ENCODE data around the gene ARID2. TPM values are rescaled to one million over a fixed set of nuclear protein-coding genes. Genes with fewer than 3 reads are reported as not detected.
A peak's percentile ranks its signal among the peaks of the same experiment; 100 is the strongest.

The ARID2 gene
- total RNA-seq, 2 experiments from 2014 or later: 48.1 to 49.3 TPM

- H3K27me3 Mint-ChIP-seq: no peaks in the 10 kb centered on the region
- H3K9me3 Mint-ChIP-seq: no peaks in the 10 kb centered on the region
- ATAC-seq (ENCODE audit: low read depth) (peak; percentile 48), DNase-seq (peak; percentile 89)
- peak overlapping the region; percentile 98 for H3K27ac Mint-ChIP-seq
- peaks cover 17% of the 10 kb centered on the region for H3K36me3 Mint-ChIP-seq
- POLR2A ChIA-PET: interaction anchor here (0.6 to 7.2 kb wide), 20 partner anchors 9 to 511 kb away, joined by 3 to 120 read pairs (median 5); partner anchors contain the start of genes ANO6 and SCAF11
- peak overlapping the region; percentile 99 for H3K4me3 Mint-ChIP-seq
- H3K4me1 Mint-ChIP-seq: peaks cover 18% of the 10 kb centered on the region
These were observed 2.1 kb upstream of the ARID2 start for GRCh38 chr12:45727301-45727979.

DNA sequence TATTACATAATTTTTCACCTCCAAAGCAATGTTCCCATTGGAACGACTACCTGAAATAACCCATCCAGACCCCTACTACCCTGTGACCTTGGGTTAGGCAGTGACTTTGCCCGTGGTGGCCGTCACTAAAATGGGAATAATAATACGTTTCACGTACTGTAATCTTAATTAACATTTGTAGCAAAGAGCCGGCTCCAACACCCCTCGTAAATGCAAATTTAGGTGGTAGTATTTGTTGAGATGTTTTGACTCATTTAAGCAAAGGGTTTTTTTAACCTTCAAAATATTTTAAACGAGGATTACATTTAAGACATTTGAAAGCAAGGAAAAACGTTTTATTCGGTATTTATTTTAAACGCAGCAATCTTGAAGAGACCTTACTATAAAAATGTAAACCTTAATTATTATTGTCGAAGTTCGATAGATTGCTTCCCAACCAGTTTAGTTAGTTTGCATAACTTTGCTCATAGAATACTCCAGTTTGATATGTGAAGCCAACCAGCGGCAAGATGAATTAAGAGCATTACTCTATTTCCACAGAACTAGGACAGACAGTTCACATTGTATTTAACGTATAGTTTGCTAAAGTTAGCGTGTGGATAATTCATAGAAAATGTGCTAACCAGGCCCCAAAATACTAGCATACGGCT lies 1.4 kb upstream of the ARID2 start:
- DNase-seq (no peak), ATAC-seq (ENCODE audit: low read depth) (no peak)
- peak overlapping the region; percentile 98 for H3K27ac Mint-ChIP-seq
- POLR2A ChIA-PET: interaction anchor here (0.6 to 7.2 kb wide), 26 partner anchors 8 to 892 kb away, joined by 3 to 120 read pairs (median 4); partner anchors contain the start of genes ANO6, SCAF11 and SLC38A1
- H3K4me1 Mint-ChIP-seq: peaks cover 14% of the 10 kb centered on the region
- peak overlapping the region; percentile 99 for H3K4me3 Mint-ChIP-seq
- H3K9me3 Mint-ChIP-seq: no peaks in the 10 kb centered on the region
- H3K36me3 Mint-ChIP-seq: peaks cover 17% of the 10 kb centered on the region
- H3K27me3 Mint-ChIP-seq: no peaks in the 10 kb centered on the region

GRCh38 chr12:45728630-45729232 lies 775 bp upstream of the ARID2 start:
- Mint-ChIP-seq H3K4me3 (peak overlapping the region; percentile 99), H3K9me3 (no peaks in the 10 kb centered on the region), H3K36me3 (peaks cover 18% of the 10 kb centered on the region), H3K27ac (peak overlapping the region; percentile 98), H3K27me3 (no peaks in the 10 kb centered on the region), H3K4me1 (peaks cover 18% of the 10 kb centered on the region)
- POLR2A ChIA-PET: interaction anchor here (0.6 to 7.2 kb wide), 23 partner anchors 9 to 1487 kb away, joined by 3 to 120 read pairs (median 3); partner anchors contain the start of genes ANO6, SCAF11 and SLC38A1
- ATAC-seq (ENCODE audit: low read depth) (peak; percentile 68), DNase-seq (peak; percentile 98)

DNA sequence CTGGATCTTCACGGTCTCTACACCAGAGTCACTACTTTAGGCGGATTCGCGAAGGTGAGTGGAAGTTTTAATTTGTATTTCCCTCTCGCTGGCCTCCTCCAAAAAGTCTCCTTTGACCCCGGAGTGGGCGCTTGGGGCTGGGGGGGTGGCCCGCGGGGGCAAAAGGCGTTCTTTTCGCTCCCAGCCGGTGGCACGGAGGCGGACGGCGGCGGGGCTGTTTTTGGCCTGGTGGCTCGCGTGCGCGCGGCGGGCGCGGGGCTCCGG lies 510 bp downstream of the ARID2 start:
- Mint-ChIP-seq H3K27ac (peak overlapping the region; percentile 98), H3K9me3 (no peaks in the 10 kb centered on the region), H3K4me3 (peak overlapping the region; percentile 99), H3K4me1 (peaks cover 20% of the 10 kb centered on the region), H3K36me3 (peaks cover 24% of the 10 kb centered on the region), H3K27me3 (no peaks in the 10 kb centered on the region)
- ATAC-seq (ENCODE audit: low read depth) (no peak), DNase-seq (peak; percentile 79)
- POLR2A ChIA-PET: interaction anchor here (0.7 to 7.2 kb wide), 14 partner anchors 10 to 260 kb away, joined by 3 to 120 read pairs (median 5); partner anchors contain the start of gene SCAF11

- Mint-ChIP-seq H3K27me3 (no peaks in the 10 kb centered on the region), H3K27ac (peak overlapping the region; percentile 96), H3K36me3 (peaks cover 29% of the 10 kb centered on the region), H3K9me3 (no peaks in the 10 kb centered on the region), H3K4me3 (peak overlapping the region; percentile 99), H3K4me1 (peaks cover 23% of the 10 kb centered on the region)
- ATAC-seq (ENCODE audit: low read depth): peak; percentile 3
- peak; percentile 75 for DNase-seq
- POLR2A ChIA-PET: interaction anchor here (0.7 to 7.2 kb wide), 14 partner anchors 10 to 260 kb away, joined by 3 to 120 read pairs (median 5); partner anchors contain the start of gene SCAF11
These were observed 1.1 kb downstream of the ARID2 start for GRCh38 chr12:45730348-45731189.

GRCh38 chr12:45731190-45731775 lies 1.8 kb downstream of the ARID2 start:
- no peaks in the 10 kb centered on the region for H3K27me3 Mint-ChIP-seq
- peaks cover 26% of the 10 kb centered on the region for H3K4me1 Mint-ChIP-seq
- DNase-seq (no peak), ATAC-seq (ENCODE audit: low read depth) (no peak)
- H3K27ac Mint-ChIP-seq: peak overlapping the region; percentile 96
- peaks cover 1% of the 10 kb centered on the region for H3K9me3 Mint-ChIP-seq
- H3K36me3 Mint-ChIP-seq: peaks cover 31% of the 10 kb centered on the region
- POLR2A ChIA-PET: interaction anchor here (0.8 to 7.2 kb wide), 5 partner anchors 11 to 259 kb away, joined by 3 to 120 read pairs (median 11); partner anchors contain the start of gene SCAF11
- H3K4me3 Mint-ChIP-seq: peak overlapping the region; percentile 93

GRCh38 chr12:45732250-45732649 lies 2.7 kb downstream of the ARID2 start:
- Mint-ChIP-seq H3K27me3 (no peaks in the 10 kb centered on the region), H3K4me3 (peak overlapping the region; percentile 93), H3K27ac (peak overlapping the region; percentile 88), H3K4me1 (peaks cover 28% of the 10 kb centered on the region), H3K9me3 (peaks cover 2% of the 10 kb centered on the region), H3K36me3 (peaks cover 39% of the 10 kb centered on the region)
- no peak for ATAC-seq (ENCODE audit: low read depth)
- POLR2A ChIA-PET: interaction anchor here (0.6 to 1.3 kb wide), 2 partner anchors 77 to 258 kb away, joined by 3 read pairs; no protein-coding TSS in a partner anchor
- DNase-seq: no peak

DNA sequence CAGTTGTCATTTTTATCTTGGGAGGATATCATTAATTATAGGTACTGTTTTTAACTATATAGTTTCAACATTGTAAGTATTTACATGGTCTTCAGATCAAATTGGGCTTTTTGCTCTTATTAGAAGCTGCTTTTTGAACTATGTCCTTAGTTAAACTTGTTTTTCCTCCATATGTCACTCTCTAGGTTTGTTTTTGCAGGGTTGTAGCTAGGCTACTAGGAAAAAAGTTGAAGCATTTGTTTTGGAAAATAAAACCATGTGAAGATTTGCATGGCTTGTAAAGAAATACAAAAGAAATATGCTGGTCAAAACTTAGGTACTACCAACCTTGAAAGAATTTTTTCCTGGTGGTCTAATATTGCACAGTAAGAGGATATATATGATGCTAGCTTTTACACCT lies 3.4 kb downstream of the ARID2 start:
- H3K4me3 Mint-ChIP-seq: peak overlapping the region; percentile 82
- peaks cover 28% of the 10 kb centered on the region for H3K4me1 Mint-ChIP-seq
- H3K27me3 Mint-ChIP-seq: no peaks in the 10 kb centered on the region
- POLR2A ChIA-PET: interaction anchor here (1.3 kb wide), 1 partner anchor 78 kb away, joined by 3 read pairs; no protein-coding TSS in a partner anchor
- ATAC-seq (ENCODE audit: low read depth) (no peak), DNase-seq (no peak)
- H3K9me3 Mint-ChIP-seq: peaks cover 3% of the 10 kb centered on the region
- H3K27ac Mint-ChIP-seq: peak overlapping the region; percentile 81
- peaks cover 44% of the 10 kb centered on the region for H3K36me3 Mint-ChIP-seq

GRCh38 chr12:45737638-45738037 lies 8.1 kb downstream of the ARID2 start:
- ATAC-seq (ENCODE audit: low read depth) (no peak), DNase-seq (no peak)
- peaks cover 10% of the 10 kb centered on the region for H3K9me3 Mint-ChIP-seq
- H3K27ac Mint-ChIP-seq: no peak overlapping the region
- H3K27me3 Mint-ChIP-seq: no peaks in the 10 kb centered on the region
- peaks cover 29% of the 10 kb centered on the region for H3K4me1 Mint-ChIP-seq
- H3K4me3 Mint-ChIP-seq: no peak overlapping the region
- POLR2A ChIA-PET: no interaction called here
- peaks cover 66% of the 10 kb centered on the region for H3K36me3 Mint-ChIP-seq

DNA sequence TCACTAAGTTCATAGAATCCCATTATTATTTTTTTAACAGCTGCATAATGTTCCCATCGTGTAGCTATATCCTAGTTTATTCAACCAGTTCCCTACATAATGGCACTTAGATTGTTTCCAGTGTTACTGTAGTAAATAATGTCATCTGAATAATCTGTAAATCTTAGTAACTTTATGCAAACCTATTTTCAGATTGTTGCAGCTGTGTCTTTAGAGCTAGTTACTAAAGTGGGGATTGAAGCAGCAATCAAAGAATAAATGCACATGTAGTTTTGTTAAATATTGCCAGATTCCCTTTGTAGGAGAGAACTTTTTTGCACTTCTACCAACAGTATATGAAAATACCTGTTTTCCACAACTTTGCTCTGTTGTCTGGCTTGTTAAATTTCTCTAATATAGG lies 13.1 kb downstream of the ARID2 start:
- no peak overlapping the region for H3K27ac Mint-ChIP-seq
- POLR2A ChIA-PET: interaction anchor here (1.0 to 2.1 kb wide), 3 partner anchors 10 to 14 kb away, joined by 3 to 9 read pairs (median 3); partner anchors contain the start of gene ARID2
- no peak overlapping the region for H3K4me3 Mint-ChIP-seq
- H3K36me3 Mint-ChIP-seq: peaks cover 44% of the 10 kb centered on the region
- DNase-seq: no peak
- H3K27me3 Mint-ChIP-seq: no peaks in the 10 kb centered on the region
- peaks cover 19% of the 10 kb centered on the region for H3K4me1 Mint-ChIP-seq
- H3K9me3 Mint-ChIP-seq: peaks cover 7% of the 10 kb centered on the region
- no peak for ATAC-seq (ENCODE audit: low read depth)

DNA sequence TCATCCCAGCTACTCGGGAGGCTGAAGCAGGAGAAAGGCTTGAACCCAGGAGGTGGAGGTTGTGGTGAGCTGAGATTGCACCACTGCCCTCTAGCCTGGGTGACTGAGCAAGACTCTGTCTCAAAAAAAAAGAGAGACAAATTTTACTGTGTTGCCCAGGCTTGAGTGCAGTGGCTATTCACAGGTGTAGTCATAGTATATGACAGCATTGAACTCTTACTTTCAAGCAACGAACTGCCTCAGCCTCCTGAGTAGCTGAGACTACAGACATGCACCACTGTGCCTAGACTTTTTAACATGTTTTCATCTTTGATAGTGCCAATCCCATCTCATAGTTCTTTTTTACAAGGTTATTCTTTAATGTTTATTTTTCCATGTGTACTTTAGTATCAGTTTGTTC lies 13.7 kb downstream of the ARID2 start:
- H3K27ac Mint-ChIP-seq: no peak overlapping the region
- H3K9me3 Mint-ChIP-seq: peaks cover 7% of the 10 kb centered on the region
- H3K27me3 Mint-ChIP-seq: no peaks in the 10 kb centered on the region
- peaks cover 42% of the 10 kb centered on the region for H3K36me3 Mint-ChIP-seq
- no peak for ATAC-seq (ENCODE audit: low read depth)
- POLR2A ChIA-PET: interaction anchor here (1.3 to 2.1 kb wide), 2 partner anchors 13 to 15 kb away, joined by 3 to 9 read pairs; partner anchors contain the start of gene ARID2
- DNase-seq: no peak
- H3K4me3 Mint-ChIP-seq: no peak overlapping the region
- H3K4me1 Mint-ChIP-seq: peaks cover 18% of the 10 kb centered on the region

DNA sequence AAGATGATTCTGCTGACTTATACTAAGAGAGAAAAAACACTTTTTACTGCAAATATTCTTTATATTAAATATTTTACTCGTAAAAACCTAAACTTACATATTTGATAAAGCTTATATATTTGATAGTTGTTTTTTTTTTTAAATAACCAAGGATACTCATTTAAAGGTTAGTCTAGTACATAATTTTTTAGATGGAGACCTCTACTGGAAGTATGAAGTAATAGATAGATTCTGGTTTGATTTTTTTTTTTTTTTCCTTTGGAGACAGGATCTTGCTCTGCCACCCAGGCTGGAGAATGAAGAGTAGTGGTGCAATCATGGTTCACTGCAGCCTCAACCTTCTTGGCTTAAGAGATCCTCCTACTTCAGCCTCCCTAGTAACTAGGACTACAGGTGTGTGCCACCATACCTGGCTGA lies 16.4 kb downstream of the ARID2 start:
- Mint-ChIP-seq H3K36me3 (peaks cover 47% of the 10 kb centered on the region), H3K27ac (no peak overlapping the region), H3K27me3 (no peaks in the 10 kb centered on the region), H3K9me3 (peaks cover 7% of the 10 kb centered on the region), H3K4me1 (peaks cover 26% of the 10 kb centered on the region), H3K4me3 (no peak overlapping the region)
- POLR2A ChIA-PET: interaction anchor here (0.7 to 1.2 kb wide), 3 partner anchors 16 to 22 kb away, joined by 3 to 6 read pairs (median 3); partner anchors contain the start of gene ARID2
- no peak for DNase-seq
- ATAC-seq (ENCODE audit: low read depth): peak; percentile 47
